B cell (primary cell): ENCODE results near the gene BAIAP2L1. TPM values are rescaled to one million over a fixed set of nuclear protein-coding genes. Genes with fewer than 3 reads are reported as not detected.

Experiments
- ATAC-seq: fragments of 200-7000 bp; cut with Tn5 transposase; one replicate; pipeline ENCODE4 v1.10.0; 2021; ENCODE audit warnings: low read depth, mild to moderate bottlenecking, moderate number of reproducible peaks, moderate library complexity
- CTCF ChIA-PET: fragments of 350-600 bp; sonication (Branson Sonifier 250); formaldehyde crosslinking; loops from one replicate; lab custom pipeline; 2021; ENCODE audit warnings: antibody characterized with exemption, inconsistent platforms; lab: Charles Lee
- POLR2A ChIA-PET: fragments of 350-600 bp; sonication (Branson Sonifier 250); formaldehyde crosslinking; loops from one replicate; lab custom pipeline; 2021; ENCODE audit warnings: antibody characterized with exemption; lab: Charles Lee
- DNase-seq: peaks from one replicate; pipeline ENCODE4 v3.0.0; 2013
- H2AFZ ChIP-seq: 2 replicates; pipeline ENCODE4 v1.6.1; 2012; ENCODE audit warnings: mild to moderate bottlenecking, low read depth, low read length; ENCODE audit not compliant: insufficient read depth, poor library complexity, severe bottlenecking
- H3K27ac ChIP-seq, 2 donors: 1 replicate in 1 of 2; 2 replicates in 1 of 2; pipeline ENCODE4 v1.5.1; 2012 to 2013; ENCODE audit warnings: low read length in 2 of 2, mild to moderate bottlenecking in 2 of 2, moderate library complexity in 1 of 2
- H3K27me3 ChIP-seq, 4 experiments: fragments of 200-600 bp in 1 of 4; sonication (generic) in 1 of 4; replicated peaks in 1 of 4; 1 replicate in 2 of 4; 2 replicates in 2 of 4; pipeline versions ENCODE4 v1.6.1 to v1.7.0; 2013 to 2016; ENCODE audit warnings: low read length in 3 of 4, mild to moderate bottlenecking in 2 of 4, mixed read lengths in 1 of 4, moderate library complexity in 1 of 4; ENCODE audit not compliant: insufficient read depth in 4 of 4, control insufficient read depth in 3 of 4; ENCODE audit errors: control extremely low read depth in 1 of 4
- H3K36me3 ChIP-seq, 2 experiments: replicated peaks in 1 of 2; 1 replicate in 1 of 2; 2 replicates in 1 of 2; pipeline versions ENCODE4 v1.6.1 to v1.7.1; 2013; ENCODE audit warnings: low read length in 1 of 2; ENCODE audit not compliant: insufficient read depth in 2 of 2, control insufficient read depth in 1 of 2; ENCODE audit errors: control extremely low read depth in 1 of 2, extremely low read depth in 1 of 2
- H3K4me1 ChIP-seq, 2 donors: fragments of 200-600 bp in 1 of 2; sonication (generic) in 1 of 2; 1 replicate in 1 of 2; 2 replicates in 1 of 2; pipeline versions ENCODE4 v1.5.1 to v1.6.1; 2013 to 2017; ENCODE audit warnings: low read length in 2 of 2; ENCODE audit not compliant: control insufficient read depth in 2 of 2, insufficient read depth in 2 of 2
- H3K4me2 ChIP-seq: replicated peaks from 2 replicates; pipeline ENCODE3; 2012; ENCODE audit warnings: mild to moderate bottlenecking, low read depth, low read length; ENCODE audit not compliant: poor library complexity, severe bottlenecking
- H3K4me3 ChIP-seq, 5 experiments: fragments of 200-600 bp in 1 of 5; sonication (generic) in 1 of 5; 1 replicate in 3 of 5; 2 replicates in 2 of 5; pipeline versions ENCODE4 v1.5.1 to v1.7.0; 2011 to 2016; ENCODE audit warnings: low read length in 4 of 5, mild to moderate bottlenecking in 4 of 5, low read depth in 2 of 5, control low read depth in 1 of 5, moderate library complexity in 1 of 5; ENCODE audit not compliant: insufficient read depth in 1 of 5; ENCODE audit errors: control extremely low read depth in 1 of 5, extremely low read depth in 1 of 5
- H3K79me2 ChIP-seq: fragments of 200-600 bp; sonication (generic); one replicate; pipeline ENCODE4 v1.6.0; 2016; ENCODE audit warnings: low read length; ENCODE audit not compliant: control insufficient read depth, insufficient read depth
- H3K9ac ChIP-seq: fragments of 200-600 bp; sonication (generic); 2 replicates; pipeline ENCODE4 v1.6.1; 2017; ENCODE audit warnings: mild to moderate bottlenecking, low read length, moderate library complexity
- H3K9me3 ChIP-seq, 3 donors: one replicate each; pipeline versions ENCODE4 v1.6.1 to v1.7.1; 2013; ENCODE audit warnings: low read length in 2 of 3; ENCODE audit not compliant: control insufficient read depth in 2 of 3, insufficient read depth in 1 of 3; ENCODE audit errors: control extremely low read depth in 1 of 3
- H4K20me1 ChIP-seq: 2 replicates; pipeline ENCODE4 v1.6.0; 2012; ENCODE audit warnings: mild to moderate bottlenecking, low read length; ENCODE audit not compliant: insufficient read depth, control insufficient read depth, poor library complexity, severe bottlenecking
- H3K27ac Mint-ChIP-seq: one replicate; pipeline ENCODE4 v1.8.0; 2021; ENCODE audit warnings: mixed read lengths
- H3K27me3 Mint-ChIP-seq: one replicate; pipeline ENCODE4 v1.8.0; 2021; ENCODE audit warnings: mixed read lengths
- H3K4me1 Mint-ChIP-seq: one replicate; pipeline ENCODE4 v1.8.0; 2021; ENCODE audit warnings: mixed read lengths
- H3K4me3 Mint-ChIP-seq: one replicate; pipeline ENCODE4 v1.8.0; 2021; ENCODE audit warnings: mixed read lengths
- H3K9me3 Mint-ChIP-seq: one replicate; pipeline ENCODE4 v1.8.0; 2022; ENCODE audit warnings: mixed read lengths; ENCODE audit not compliant: insufficient read depth
- CTCF ChIP-seq: fragments of 200-600 bp; IDR thresholded peaks from one replicate; pipeline ENCODE4 v1.8.0; 2022; ENCODE audit warnings: antibody characterized with exemption, mild to moderate bottlenecking
- EZH2 ChIP-seq: IDR thresholded peaks from 2 replicates; pipeline ENCODE4 v1.6.1; 2012; ENCODE audit warnings: borderline replicate concordance, low read depth, mild to moderate bottlenecking, moderate library complexity, low read length; ENCODE audit not compliant: insufficient read depth, poor library complexity, severe bottlenecking
- whole genome bisulfite sequencing: methylation state at CpG from one replicate; pipeline ENCODE4 v1.1.5; 2013; ENCODE audit warnings: missing lambda C conversion rate; ENCODE audit not compliant: insufficient coverage; 5-methylcytosine and 5-hydroxymethylcytosine counted together
- intact Hi-C: fragments of 100-400 bp; cut with micrococcal nuclease; formaldehyde crosslinking; loops from one replicate; pipeline ENCODE4 v1.10.0; 2022
- polyA plus RNA-seq: library from polyadenylated mRNA; depleted of rRNA; stranded (reverse); fragments of >200 nt; gene quantifications from 2 replicates; pipeline ENCODE4 v1.2.3, GENCODE V29; 2012
- total RNA-seq, 2 donors: library from RNA; stranded (reverse); fragments of 120-200 nt in 1 of 2; gene quantifications; 1 replicate in 1 of 2; 2 replicates in 1 of 2; pipeline versions ENCODE4 v1.2.3 to v1.2.4, GENCODE V29; 2013 to 2022

BAIAP2L1 gene
- total and polyA plus RNA-seq, 2 donors (not counting 1 experiment from before 2014, with no cell fraction given): 1.5 to 3.7 TPM

GRCh38 chr7:98294798-98295382 lies 106.0 kb downstream of the BAIAP2L1 start:
- Histone ChIP-seq H3K79me2 (no peaks in the 10 kb centered on the region), H4K20me1 (peaks cover 7% of the 10 kb centered on the region), H3K36me3 (peaks cover 1 to 10% of the 10 kb centered on the region in 2 experiments), H3K4me2 (no peak overlapping the region), H2AFZ (no peak overlapping the region), H3K27me3 (no peaks in the 10 kb centered on the region), H3K27ac (no peak overlapping the region), H3K9ac (no peak overlapping the region), H3K4me1 (peaks cover 0 to 3% of the 10 kb centered on the region in 2 donors), H3K4me3 (no peak overlapping the region), H3K9me3 (no peaks in the 10 kb centered on the region)
- Mint-ChIP-seq H3K9me3 (no peaks in the 10 kb centered on the region), H3K4me3 (no peak overlapping the region), H3K27ac (no peak overlapping the region), H3K4me1 (no peaks in the 10 kb centered on the region), H3K27me3 (no peaks in the 10 kb centered on the region)
- intact Hi-C loops: no loop called here
- TF ChIP-seq EZH2 (no peak), CTCF (peak; percentile 76)
- peak; percentile 78 for ATAC-seq
- ChIA-PET CTCF (interaction anchor here (0.8 to 2.8 kb wide), 9 partner anchors 12 to 451 kb away, joined by 3 to 23 read pairs (median 4); partner anchors contain the start of gene BAIAP2L1), POLR2A (interaction anchor here (0.6 kb wide), 1 partner anchor 454 kb away, joined by 3 read pairs; no protein-coding TSS in a partner anchor)
- DNase-seq: peak; percentile 72
- 64% methylated on average over 14 of the region's 14 CpGs for WGBS

- ATAC-seq (no peak), DNase-seq (no peak)
- Histone ChIP-seq H4K20me1 (peaks cover 11% of the 10 kb centered on the region), H3K4me1 (peaks cover 0 to 3% of the 10 kb centered on the region in 2 donors), H3K9me3 (no peaks in the 10 kb centered on the region), H3K27ac (no peak overlapping the region), H3K27me3 (no peaks in the 10 kb centered on the region), H3K4me3 (no peak overlapping the region), H3K79me2 (no peaks in the 10 kb centered on the region), H3K9ac (no peak overlapping the region), H2AFZ (no peak overlapping the region), H3K4me2 (no peak overlapping the region), H3K36me3 (peaks cover 1 to 10% of the 10 kb centered on the region in 2 experiments)
- H3K27ac Mint-ChIP-seq: no peak overlapping the region
- 90% methylated on average over 15 of the region's 15 CpGs for WGBS
- H3K27me3 Mint-ChIP-seq: no peaks in the 10 kb centered on the region
- no peak for TF ChIP-seq CTCF
- no peak for TF ChIP-seq EZH2
- POLR2A ChIA-PET: interaction anchor here (0.6 kb wide), 1 partner anchor 454 kb away, joined by 3 read pairs; no protein-coding TSS in a partner anchor
- intact Hi-C loops: no loop called here
- H3K9me3 Mint-ChIP-seq: no peaks in the 10 kb centered on the region
- no peak overlapping the region for H3K4me3 Mint-ChIP-seq
- no peaks in the 10 kb centered on the region for H3K4me1 Mint-ChIP-seq
- CTCF ChIA-PET: interaction anchor here (0.8 to 2.8 kb wide), 8 partner anchors 12 to 452 kb away, joined by 3 to 23 read pairs (median 4); partner anchors contain the start of gene BAIAP2L1
Measured at GRCh38 chr7:98294326-98294725, 106.6 kb downstream of the BAIAP2L1 start.
